ENCODE results near the gene COMMD1. TPM values are rescaled to one million over a fixed set of nuclear protein-coding genes. Genes with fewer than 3 reads are reported as not detected.

The COMMD1 gene
- 36.0 and 38.6 TPM in 2 replicates for total RNA-seq
- 49.3 and 52.7 TPM in 2 replicates for polyA plus RNA-seq
- 58.8 and 74.9 TPM in 2 replicates for polyA plus RNA-seq (2012)
- 15.0 and 20.8 TPM in 2 replicates for polyA minus RNA-seq (ENCODE audit: low replicate concordance)

DNA sequence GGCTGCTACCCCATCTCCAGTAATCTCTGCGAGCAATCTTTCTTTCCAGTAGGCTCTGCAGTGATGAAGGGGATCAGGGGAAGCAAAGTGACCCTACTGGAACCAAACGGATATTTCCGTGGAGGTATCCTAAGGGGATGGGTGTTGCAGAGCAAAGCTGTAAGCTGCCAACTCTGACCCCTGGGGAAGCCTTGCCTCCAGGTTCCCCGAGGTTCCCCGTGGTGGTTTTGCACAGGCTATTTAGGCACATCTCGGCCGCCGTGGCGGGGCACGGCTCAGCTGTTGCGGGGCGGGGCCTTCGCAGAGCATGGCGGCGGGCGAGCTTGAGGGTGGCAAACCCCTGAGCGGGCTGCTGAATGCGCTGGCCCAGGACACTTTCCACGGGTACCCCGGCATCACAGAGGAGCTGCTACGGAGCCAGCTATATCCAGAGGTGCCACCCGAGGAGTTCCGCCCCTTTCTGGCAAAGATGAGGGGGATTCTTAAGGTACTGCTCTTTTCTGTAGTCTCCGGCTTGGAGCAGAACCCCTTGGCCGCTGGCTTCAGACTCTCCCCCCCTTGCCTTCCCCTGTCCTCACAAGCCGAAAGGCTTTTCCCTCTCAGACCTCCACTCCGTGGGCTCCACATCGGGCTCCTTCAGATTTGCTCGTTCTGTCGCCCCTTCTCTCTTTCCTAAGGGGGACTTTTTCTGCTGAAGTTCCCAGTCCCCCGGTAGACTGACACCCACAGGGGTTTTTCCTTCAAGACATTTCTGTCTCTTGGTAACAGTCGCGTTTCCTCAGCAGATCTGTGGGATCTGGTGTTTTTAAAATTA lies at the start of gene COMMD1:
TSS of gene COMMD1 (plus strand) at position 303 of the 814 bp plus-strand sequence. CDS start at position 308, 5 bp downstream.
- H3K79me2 ChIP-seq (ENCODE audit: control insufficient read depth, insufficient read depth, low read length), result peaks cover 4% of the 10 kb centered on the region
- H4K20me1 ChIP-seq (ENCODE audit: control insufficient read depth, extremely low read depth, insufficient read depth, low read length), result no peaks in the 10 kb centered on the region
- H3K4me3 ChIP-seq (replicated peaks in 1 of 4; ENCODE audit: control extremely low read depth in 1 of 4, insufficient read depth in 1 of 4, low read depth in 3 of 4, low read length in 4 of 4), result peak within 1 kb of the TSS; percentile 86 to 98 (median 90)
- no peak for TF ChIP-seq EZH2 (IDR thresholded peaks at IDR 0.05; ENCODE audit: low read length, missing control alignments)
- TF ChIP-seq CTCF (conservative IDR thresholded peaks at IDR 0.05 in 1 of 2, IDR thresholded peaks at IDR 0.05 in 1 of 2; ENCODE audit: low read depth in 1 of 2, low read length in 2 of 2), result no peak
- H3K36me3 ChIP-seq (ENCODE audit: control insufficient read depth, insufficient read depth, low read length), result no peaks in the 10 kb centered on the region
- H3K9ac ChIP-seq (ENCODE audit: insufficient read depth, low read length), result peak within 1 kb of the TSS; percentile 60
- H3K4me2 ChIP-seq (ENCODE audit: extremely low read depth, insufficient read depth, low read length), result peak within 1 kb of the TSS; percentile 85
- H2AFZ ChIP-seq (ENCODE audit: low read length), result peak within 1 kb of the TSS; percentile 88
- peak within 1 kb of the TSS; percentile 58 for H3K27ac ChIP-seq (ENCODE audit: insufficient read depth, low read length)
- no peaks in the 10 kb centered on the region for H3K4me1 ChIP-seq (ENCODE audit: control insufficient read depth, extremely low read depth, insufficient read depth, low read length)
- H3K9me3 ChIP-seq (ENCODE audit: control insufficient read depth, insufficient read depth, low read depth, low read length), result no peaks in the 10 kb centered on the region
- no peaks in the 10 kb centered on the region for H3K27me3 ChIP-seq (ENCODE audit: control insufficient read depth, insufficient read depth, low read length)
- peak; percentile 67 to 71 for DNase-seq (ENCODE audit: low read depth in 2 of 2)

DNA sequence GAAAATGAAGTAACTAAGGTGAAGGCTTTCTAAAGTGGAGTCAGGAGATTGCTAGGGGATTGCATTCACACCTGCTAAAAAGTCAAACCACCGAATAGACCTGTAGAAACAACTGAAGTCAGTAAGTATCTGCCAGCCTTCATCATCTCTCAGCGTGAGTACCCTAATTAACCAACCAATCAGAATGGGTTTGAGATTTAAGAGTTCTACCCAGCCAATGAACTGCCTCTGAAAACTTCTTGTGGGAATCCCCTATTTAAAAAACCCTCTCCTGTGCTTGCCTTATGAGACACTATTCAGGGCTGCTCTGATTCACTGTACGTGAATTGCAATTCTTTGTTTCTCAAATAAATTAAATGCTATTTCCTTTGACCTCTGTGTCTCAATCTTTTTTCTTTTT lies 48.2 kb upstream of the COMMD1 start:
- H3K9ac ChIP-seq (ENCODE audit: insufficient read depth, low read length), result no peak overlapping the region

More for the DNA sequence above, 48.2 kb upstream of the COMMD1 start:
- Histone ChIP-seq H4K20me1 (ENCODE audit: control insufficient read depth, extremely low read depth, insufficient read depth, low read length) (no peaks in the 10 kb centered on the region), H2AFZ (ENCODE audit: low read length) (no peak overlapping the region), H3K9me3 (ENCODE audit: control insufficient read depth, insufficient read depth, low read depth, low read length) (no peaks in the 10 kb centered on the region), H3K27ac (ENCODE audit: insufficient read depth, low read length) (no peak overlapping the region), H3K36me3 (ENCODE audit: control insufficient read depth, insufficient read depth, low read length) (no peaks in the 10 kb centered on the region), H3K27me3 (ENCODE audit: control insufficient read depth, insufficient read depth, low read length) (no peaks in the 10 kb centered on the region), H3K4me1 (ENCODE audit: control insufficient read depth, extremely low read depth, insufficient read depth, low read length) (peaks cover 7% of the 10 kb centered on the region), H3K4me3 (replicated peaks in 1 of 4; ENCODE audit: control extremely low read depth in 1 of 4, insufficient read depth in 1 of 4, low read depth in 3 of 4, low read length in 4 of 4) (no peak overlapping the region), H3K4me2 (ENCODE audit: extremely low read depth, insufficient read depth, low read length) (no peak overlapping the region), H3K79me2 (ENCODE audit: control insufficient read depth, insufficient read depth, low read length) (no peaks in the 10 kb centered on the region)
- no peak for DNase-seq (ENCODE audit: low read depth in 2 of 2)
- TF ChIP-seq CTCF (conservative IDR thresholded peaks at IDR 0.05 in 1 of 2, IDR thresholded peaks at IDR 0.05 in 1 of 2; ENCODE audit: low read depth in 1 of 2, low read length in 2 of 2), result no peak
- TF ChIP-seq EZH2 (IDR thresholded peaks at IDR 0.05; ENCODE audit: low read length, missing control alignments), result no peak
